ENCODE results near the gene ASF1B.

ASF1B gene

GRCh38 chr19:14082675-14082960 is 53.8 kb downstream of the ASF1B start:
- CTCF ChIA-PET: interaction anchor here (0.7 to 3.5 kb wide), 6 partner anchors 10 to 349 kb away, joined by 3 to 36 read pairs (median 8); partner anchors contain the start of genes ASF1B and MISP3
- POLR2A ChIA-PET: interaction anchor here (0.9 kb wide), 1 partner anchor 54 kb away, joined by 3 read pairs; the partner anchor contains the start of gene ASF1B
- TF ChIP-seq, protein P1, sequence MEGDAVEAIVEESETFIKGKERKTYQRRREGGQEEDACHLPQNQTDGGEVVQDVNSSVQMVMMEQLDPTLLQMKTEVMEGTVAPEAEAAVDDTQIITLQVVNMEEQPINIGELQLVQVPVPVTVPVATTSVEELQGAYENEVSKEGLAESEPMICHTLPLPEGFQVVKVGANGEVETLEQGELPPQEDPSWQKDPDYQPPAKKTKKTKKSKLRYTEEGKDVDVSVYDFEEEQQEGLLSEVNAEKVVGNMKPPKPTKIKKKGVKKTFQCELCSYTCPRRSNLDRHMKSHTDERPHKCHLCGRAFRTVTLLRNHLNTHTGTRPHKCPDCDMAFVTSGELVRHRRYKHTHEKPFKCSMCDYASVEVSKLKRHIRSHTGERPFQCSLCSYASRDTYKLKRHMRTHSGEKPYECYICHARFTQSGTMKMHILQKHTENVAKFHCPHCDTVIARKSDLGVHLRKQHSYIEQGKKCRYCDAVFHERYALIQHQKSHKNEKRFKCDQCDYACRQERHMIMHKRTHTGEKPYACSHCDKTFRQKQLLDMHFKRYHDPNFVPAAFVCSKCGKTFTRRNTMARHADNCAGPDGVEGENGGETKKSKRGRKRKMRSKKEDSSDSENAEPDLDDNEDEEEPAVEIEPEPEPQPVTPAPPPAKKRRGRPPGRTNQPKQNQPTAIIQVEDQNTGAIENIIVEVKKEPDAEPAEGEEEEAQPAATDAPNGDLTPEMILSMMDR (IDR thresholded peaks at IDR 0.05; ENCODE audit: control extremely low read depth, extremely low read depth, low read depth, missing control alignments): no peak
- no peak for DNase-seq (ENCODE audit: extremely low spot score)

GRCh38 chr19:14081797-14082674 is 54.4 kb downstream of the ASF1B start:
- ChIA-PET POLR2A (interaction anchor here (0.9 to 1.5 kb wide), 2 partner anchors 55 to 76 kb away, joined by 3 to 6 read pairs; partner anchors contain the start of genes ASF1B and RFX1), CTCF (interaction anchor here (0.6 to 3.5 kb wide), 8 partner anchors 9 to 480 kb away, joined by 3 to 36 read pairs (median 3); partner anchors contain the start of genes ASF1B and MISP3)
- TF ChIP-seq, protein P1 (IDR thresholded peaks at IDR 0.05; ENCODE audit: control extremely low read depth, extremely low read depth, low read depth, missing control alignments): no peak
- DNase-seq (ENCODE audit: extremely low spot score): peak; percentile 52

- ChIA-PET POLR2A (interaction anchor here (0.6 to 1.5 kb wide), 2 partner anchors 55 to 75 kb away, joined by 3 to 6 read pairs; partner anchors contain the start of genes ASF1B and RFX1), CTCF (interaction anchor here (0.8 to 3.5 kb wide), 6 partner anchors 8 to 200 kb away, joined by 3 to 36 read pairs (median 9); partner anchors contain the start of genes ASF1B and MISP3)
- TF ChIP-seq, protein P1 (IDR thresholded peaks at IDR 0.05; ENCODE audit: control extremely low read depth, extremely low read depth, low read depth, missing control alignments): no peak
- peak; percentile 98 for DNase-seq (ENCODE audit: extremely low spot score)
These were observed 55.2 kb downstream of the ASF1B start for GRCh38 chr19:14080887-14081796.

DNA sequence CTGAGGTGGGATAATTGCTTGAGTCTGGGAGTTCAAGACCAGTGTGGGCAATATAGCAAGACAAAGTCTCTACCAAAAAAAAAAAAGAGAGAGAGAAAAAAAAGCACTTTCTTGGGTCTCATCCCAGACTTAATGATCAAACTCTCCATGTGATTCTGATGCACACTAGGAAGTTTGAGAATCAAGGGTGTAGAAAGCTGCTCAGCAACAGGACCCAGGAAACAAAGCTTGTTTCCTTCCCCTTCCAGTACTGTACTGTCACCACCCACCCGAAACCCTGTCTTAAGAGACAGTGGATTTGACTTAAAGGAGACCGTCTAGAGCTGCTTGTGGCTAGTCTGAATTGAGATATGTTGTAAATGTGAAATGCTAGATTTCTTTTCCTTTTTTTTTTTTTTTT is 58.0 kb downstream of the ASF1B start:
- ChIA-PET CTCF (interaction anchor here (1.0 to 4.8 kb wide), 4 partner anchors 17 to 219 kb away, joined by 3 to 38 read pairs (median 6); partner anchors contain the start of gene PALM3), POLR2A (interaction anchor here (0.7 kb wide), 1 partner anchor 172 kb away, joined by 8 read pairs; no protein-coding TSS in a partner anchor)
- DNase-seq (ENCODE audit: extremely low spot score): no peak
- TF ChIP-seq, protein P1 (IDR thresholded peaks at IDR 0.05; ENCODE audit: control extremely low read depth, extremely low read depth, low read depth, missing control alignments): no peak

DNA sequence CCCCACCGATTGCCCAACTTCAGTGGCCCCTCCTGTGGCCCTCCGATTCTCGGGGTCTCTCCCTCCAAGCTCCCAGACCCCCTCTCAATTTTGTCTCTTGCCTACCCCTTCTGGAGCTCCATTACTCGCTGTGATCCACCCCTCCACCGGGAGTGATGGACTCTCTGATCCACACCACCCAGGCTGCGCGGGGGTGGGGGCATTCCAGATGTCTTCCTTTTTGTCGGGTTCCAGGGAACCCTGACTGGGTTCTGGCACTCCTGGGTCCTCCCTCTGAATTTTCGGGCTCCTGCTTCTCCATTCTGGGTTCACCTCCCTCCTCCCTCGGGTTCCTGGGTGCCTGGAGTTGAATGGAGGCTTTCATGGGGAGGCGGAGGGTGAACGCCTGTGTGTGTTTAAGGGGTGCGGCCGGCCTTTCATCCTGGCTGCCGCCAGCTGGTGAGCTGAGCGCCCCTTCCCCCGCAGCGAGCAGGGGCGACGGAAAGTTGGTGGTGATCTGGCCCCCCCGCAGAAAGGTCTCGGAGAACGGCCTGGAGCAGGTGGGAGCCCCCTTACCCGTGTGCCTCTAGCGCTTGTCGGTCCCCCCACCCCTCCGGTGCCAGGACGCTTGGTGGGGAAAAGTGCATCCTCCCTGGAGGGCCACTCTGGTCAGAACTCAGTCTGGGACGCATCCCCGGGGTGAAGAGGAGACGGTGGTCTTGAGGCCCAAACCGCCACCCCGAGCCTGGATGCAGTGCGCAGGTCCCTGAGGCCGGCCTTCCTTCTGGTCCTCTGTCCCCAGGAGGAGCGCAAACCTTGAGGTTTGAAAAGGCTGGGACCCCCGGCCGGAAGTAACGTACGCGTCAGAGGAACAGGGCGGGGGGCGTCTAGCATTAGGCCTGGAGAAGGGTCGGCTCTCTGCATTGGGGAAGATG is 62.2 kb downstream of the ASF1B start:
- CTCF ChIA-PET: interaction anchor here (0.9 to 6.9 kb wide), 19 partner anchors 8 to 237 kb away, joined by 3 to 106 read pairs (median 5); partner anchors contain the start of genes ASF1B, IL27RA and PALM3
- DNase-seq (ENCODE audit: extremely low spot score): no peak
- POLR2A ChIA-PET: no interaction called here
- TF ChIP-seq, protein P1 (IDR thresholded peaks at IDR 0.05; ENCODE audit: control extremely low read depth, extremely low read depth, low read depth, missing control alignments): no peak

All from GM10248 (cell line).